ENCODE results near the gene CRHR2.
"Not testable (repeated sequence)": the region's sequence is repeated elsewhere in the genome, so short reads cannot be mapped to it uniquely, and the experiment has no call there.

DNA sequence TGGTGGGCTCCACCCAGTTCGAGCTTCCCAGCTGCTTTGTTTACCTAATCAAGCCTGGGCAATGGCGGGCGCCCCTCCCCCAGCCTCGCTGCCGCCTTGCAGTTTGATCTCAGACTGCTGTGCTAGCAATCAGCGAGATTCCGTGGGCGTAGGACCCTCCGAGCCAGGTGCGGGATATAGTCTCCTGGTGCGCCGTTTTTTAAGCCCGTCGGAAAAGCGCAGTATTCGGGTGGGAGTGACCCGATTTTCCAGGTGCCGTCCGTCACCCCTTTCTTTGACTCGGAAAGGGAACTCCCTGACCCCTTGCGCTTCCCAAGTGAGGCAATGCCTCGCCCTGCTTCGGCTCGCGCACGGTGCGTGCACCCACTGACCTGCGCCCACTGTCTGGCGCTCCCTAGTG is 39.9 kb downstream of the CRHR2 start:
- TF ChIP-seq, protein P1, sequence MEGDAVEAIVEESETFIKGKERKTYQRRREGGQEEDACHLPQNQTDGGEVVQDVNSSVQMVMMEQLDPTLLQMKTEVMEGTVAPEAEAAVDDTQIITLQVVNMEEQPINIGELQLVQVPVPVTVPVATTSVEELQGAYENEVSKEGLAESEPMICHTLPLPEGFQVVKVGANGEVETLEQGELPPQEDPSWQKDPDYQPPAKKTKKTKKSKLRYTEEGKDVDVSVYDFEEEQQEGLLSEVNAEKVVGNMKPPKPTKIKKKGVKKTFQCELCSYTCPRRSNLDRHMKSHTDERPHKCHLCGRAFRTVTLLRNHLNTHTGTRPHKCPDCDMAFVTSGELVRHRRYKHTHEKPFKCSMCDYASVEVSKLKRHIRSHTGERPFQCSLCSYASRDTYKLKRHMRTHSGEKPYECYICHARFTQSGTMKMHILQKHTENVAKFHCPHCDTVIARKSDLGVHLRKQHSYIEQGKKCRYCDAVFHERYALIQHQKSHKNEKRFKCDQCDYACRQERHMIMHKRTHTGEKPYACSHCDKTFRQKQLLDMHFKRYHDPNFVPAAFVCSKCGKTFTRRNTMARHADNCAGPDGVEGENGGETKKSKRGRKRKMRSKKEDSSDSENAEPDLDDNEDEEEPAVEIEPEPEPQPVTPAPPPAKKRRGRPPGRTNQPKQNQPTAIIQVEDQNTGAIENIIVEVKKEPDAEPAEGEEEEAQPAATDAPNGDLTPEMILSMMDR (conservative IDR thresholded peaks at IDR 0.05 in 1 of 2, IDR thresholded peaks at IDR 0.05 in 1 of 2; ENCODE audit: extremely low read depth in 1 of 2, insufficient read depth in 1 of 2, low read depth in 1 of 2, low read length in 2 of 2), result not testable (repeated sequence)
- not testable (repeated sequence) for TF ChIP-seq EZH2 (IDR thresholded peaks at IDR 0.05; ENCODE audit: borderline replicate concordance, low read length)

Measured in mammary epithelial cell (primary cell).